MM.1S (cell line): ENCODE data around the gene ANGEL2.

Source experiments
- DNase-seq: peaks from one replicate; pipeline ENCODE4 v3.0.0-alpha.2; 2015
- H2AFZ ChIP-seq: fragments of 300-600 bp; sonication (generic); 2 replicates; pipeline ENCODE4 v1.6.0; 2016; ENCODE audit warnings: antibody characterized with exemption, low read length
- H3F3A ChIP-seq: fragments of 300-600 bp; sonication (generic); 2 replicates; pipeline ENCODE4 v1.6.1; 2016; ENCODE audit warnings: mild to moderate bottlenecking, antibody characterized with exemption, low read length, moderate library complexity, mixed read lengths; ENCODE audit not compliant: insufficient read depth
- H3K27ac ChIP-seq: fragments of 300-600 bp; sonication (generic); 2 replicates; pipeline ENCODE4 v1.5.1; 2016; ENCODE audit warnings: mild to moderate bottlenecking, low read length
- H3K27me3 ChIP-seq: fragments of 300-600 bp; sonication (generic); replicated peaks from 2 replicates; pipeline ENCODE4 v1.6.0; 2016; ENCODE audit warnings: low read length; ENCODE audit not compliant: insufficient read depth
- H3K36me3 ChIP-seq: fragments of 300-600 bp; sonication (generic); replicated peaks from 2 replicates; pipeline ENCODE4 v1.6.1; 2016; ENCODE audit warnings: mild to moderate bottlenecking, low read length, mixed read lengths; ENCODE audit not compliant: insufficient read depth
- H3K4me1 ChIP-seq: fragments of 300-600 bp; sonication (generic); 2 replicates; pipeline ENCODE4 v1.6.1; 2016; ENCODE audit warnings: low read length, mixed read lengths
- H3K4me2 ChIP-seq: fragments of 300-600 bp; sonication (generic); 2 replicates; pipeline ENCODE4 v1.6.0; 2016; ENCODE audit warnings: low read depth, low read length
- H3K4me3 ChIP-seq: fragments of 300-600 bp; sonication (generic); 2 replicates; pipeline ENCODE4 v1.5.1; 2016; ENCODE audit warnings: low read length, mixed read lengths
- H3K79me2 ChIP-seq: fragments of 300-600 bp; sonication (generic); 2 replicates; pipeline ENCODE4 v1.6.1; 2016; ENCODE audit warnings: mixed run types, low read length, mixed read lengths
- H3K9ac ChIP-seq: fragments of 300-600 bp; sonication (generic); 2 replicates; pipeline ENCODE4 v1.6.1; 2016; ENCODE audit warnings: low read length, mixed read lengths
- H3K9me2 ChIP-seq: fragments of 300-600 bp; sonication (generic); replicated peaks from 2 replicates; pipeline ENCODE4 v1.6.1; 2016; ENCODE audit warnings: mild to moderate bottlenecking, low read length, mixed read lengths; ENCODE audit not compliant: insufficient read depth
- H3K9me3 ChIP-seq: fragments of 300-600 bp; sonication (generic); replicated peaks from 2 replicates; pipeline ENCODE4 v1.6.1; 2016; ENCODE audit warnings: mild to moderate bottlenecking, low read length, mixed read lengths; ENCODE audit not compliant: insufficient read depth
- H4K20me1 ChIP-seq: fragments of 300-600 bp; sonication (generic); 2 replicates; pipeline ENCODE4 v1.6.1; 2016; ENCODE audit warnings: mild to moderate bottlenecking, low read length, moderate library complexity, mixed read lengths; ENCODE audit not compliant: insufficient read depth
- CTCF ChIP-seq: fragments of 300-600 bp; sonication (generic); IDR thresholded peaks from 2 replicates; pipeline ENCODE4 v1.5.1; 2016; ENCODE audit warnings: antibody characterized with exemption, low read length, mixed read lengths
- EZH2 ChIP-seq: fragments of 300-600 bp; sonication (generic); optimal IDR thresholded peaks from 2 replicates; pipeline ENCODE3; 2017; ENCODE audit warnings: low read depth, mild to moderate bottlenecking, antibody characterized with exemption, low read length, mixed read lengths
- EZH2phosphoT487 ChIP-seq: fragments of 300-600 bp; sonication (generic); IDR thresholded peaks from 2 replicates; pipeline ENCODE4 v1.6.1; 2018; ENCODE audit warnings: antibody characterized with exemption, low read length

ANGEL2 gene

DNA sequence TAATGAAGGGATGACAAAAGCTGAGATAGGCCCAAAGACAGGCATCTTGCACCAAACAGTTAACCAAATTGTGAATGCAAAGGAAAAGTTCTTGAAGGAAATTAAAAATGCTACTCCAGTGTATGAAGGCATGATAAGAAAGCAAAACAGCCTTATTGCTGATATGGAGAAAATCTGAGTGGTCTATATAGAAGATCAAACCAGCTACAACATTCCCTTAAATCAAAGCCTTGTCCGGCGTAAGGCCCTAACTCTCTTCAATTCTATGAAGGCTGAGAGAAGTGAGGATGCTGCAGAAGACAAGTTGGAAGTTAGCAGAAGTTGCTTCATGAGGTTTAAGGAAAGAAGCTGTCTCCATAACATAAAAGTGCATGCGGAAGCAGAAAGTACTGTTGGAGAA, 4.3 kb upstream of the ANGEL2 start:
- H4K20me1 ChIP-seq, result no peaks in the 10 kb centered on the region
- TF ChIP-seq EZH2 (no peak), EZH2phosphoT487 (no peak), CTCF (no peak)
- H2AFZ ChIP-seq, result no peak overlapping the region
- H3K36me3 ChIP-seq, result no peaks in the 10 kb centered on the region
- 0 out of 2 replicates have a peak, but pooled peaks cover 3% of the 10 kb centered on the region for H3K9me3 ChIP-seq
- no peak overlapping the region for H3K9ac ChIP-seq
- H3K27ac ChIP-seq, result no peak overlapping the region
- peaks cover 2% of the 10 kb centered on the region for H3K79me2 ChIP-seq
- no peaks in the 10 kb centered on the region for H3K4me1 ChIP-seq
- no peaks in the 10 kb centered on the region for H3K9me2 ChIP-seq
- peaks cover 3% of the 10 kb centered on the region; the same call in 1 of the 2 replicates for H3F3A ChIP-seq
- H3K4me2 ChIP-seq, result no peak overlapping the region
- H3K4me3 ChIP-seq, result no peak overlapping the region
- H3K27me3 ChIP-seq, result no peaks in the 10 kb centered on the region
- no peak for DNase-seq

GRCh38 chr1:213019450-213019849, 3.8 kb upstream of the ANGEL2 start:
- H3K27me3 ChIP-seq, result no peaks in the 10 kb centered on the region
- H3K4me2 ChIP-seq, result no peak overlapping the region
- peaks cover 7% of the 10 kb centered on the region for H3K79me2 ChIP-seq
- DNase-seq, result no peak
- no peaks in the 10 kb centered on the region for H4K20me1 ChIP-seq
- peaks cover 2% of the 10 kb centered on the region; the same call in 1 of the 2 replicates for H3K4me1 ChIP-seq
- no peak overlapping the region for H2AFZ ChIP-seq
- 0 out of 2 replicates have a peak, but pooled peaks cover 3% of the 10 kb centered on the region for H3K9me3 ChIP-seq
- no peak overlapping the region for H3K27ac ChIP-seq
- no peak overlapping the region for H3K4me3 ChIP-seq
- H3F3A ChIP-seq, result peaks cover 3% of the 10 kb centered on the region; the same call in 1 of the 2 replicates
- H3K9me2 ChIP-seq, result no peaks in the 10 kb centered on the region
- H3K36me3 ChIP-seq, result no peaks in the 10 kb centered on the region
- H3K9ac ChIP-seq, result no peak overlapping the region
- TF ChIP-seq EZH2, result no peak
- no peak for TF ChIP-seq EZH2phosphoT487
- no peak for TF ChIP-seq CTCF

- no peak for TF ChIP-seq CTCF
- TF ChIP-seq EZH2phosphoT487, result no peak
- TF ChIP-seq EZH2, result no peak
- H3K4me2 ChIP-seq, result no peak overlapping the region
- peaks cover 25% of the 10 kb centered on the region for H3K79me2 ChIP-seq
- H3K9ac ChIP-seq, result no peak overlapping the region
- no peaks in the 10 kb centered on the region for H3K27me3 ChIP-seq
- no peak overlapping the region for H3K4me3 ChIP-seq
- H3K36me3 ChIP-seq, result no peaks in the 10 kb centered on the region
- H3K9me3 ChIP-seq, result 0 out of 2 replicates have a peak, but pooled peaks cover 3% of the 10 kb centered on the region
- no peak for DNase-seq
- no peak overlapping the region for H3K27ac ChIP-seq
- H3K9me2 ChIP-seq, result no peaks in the 10 kb centered on the region
- no peak overlapping the region for H2AFZ ChIP-seq
- H3K4me1 ChIP-seq, result peaks cover 3% of the 10 kb centered on the region; the same call in 1 of the 2 replicates
- no peaks in the 10 kb centered on the region for H4K20me1 ChIP-seq
- H3F3A ChIP-seq, result peaks cover 3% of the 10 kb centered on the region; the same call in 1 of the 2 replicates
These were observed 2.0 kb upstream of the ANGEL2 start for GRCh38 chr1:213017447-213018273.
